K562 treated with DMSO at 1 percent for 48 hours (cell line): ENCODE measurements around the gene ZBTB39. TPM values are rescaled to one million over a fixed set of nuclear protein-coding genes. Genes with fewer than 3 reads are reported as not detected.

ENCODE experiments used
- total RNA-seq: library from RNA; unstranded; fragments of 300-600 nt; gene quantifications from 2 replicates; pipeline ENCODE4 v1.2.3, GENCODE V29; 2022; ENCODE audit warnings: low replicate concordance; ENCODE audit errors: extremely low read depth

Gene ZBTB39
- not detected in 2 replicates for total RNA-seq

GRCh38 chr12:57005980-57006808 lies at the start of gene ZBTB39:
Gene ZBTB39 (minus strand): TSS chr12:57006546. CDS start chr12:57004917, 1,629 bp downstream.

GRCh38 chr12:57049890-57050289 lies 43.5 kb upstream of the ZBTB39 start, which contains the start of gene MYO1A:
Gene MYO1A (minus strand): TSS chr12:57050129. CDS start chr12:57048323, 1,806 bp downstream.

GRCh38 chr12:57016348-57016747 lies 10.0 kb upstream of the ZBTB39 start, which contains the start of gene TAC3:
Gene TAC3 (minus strand): TSS chr12:57016529. CDS start chr12:57015797, 732 bp downstream.

DNA sequence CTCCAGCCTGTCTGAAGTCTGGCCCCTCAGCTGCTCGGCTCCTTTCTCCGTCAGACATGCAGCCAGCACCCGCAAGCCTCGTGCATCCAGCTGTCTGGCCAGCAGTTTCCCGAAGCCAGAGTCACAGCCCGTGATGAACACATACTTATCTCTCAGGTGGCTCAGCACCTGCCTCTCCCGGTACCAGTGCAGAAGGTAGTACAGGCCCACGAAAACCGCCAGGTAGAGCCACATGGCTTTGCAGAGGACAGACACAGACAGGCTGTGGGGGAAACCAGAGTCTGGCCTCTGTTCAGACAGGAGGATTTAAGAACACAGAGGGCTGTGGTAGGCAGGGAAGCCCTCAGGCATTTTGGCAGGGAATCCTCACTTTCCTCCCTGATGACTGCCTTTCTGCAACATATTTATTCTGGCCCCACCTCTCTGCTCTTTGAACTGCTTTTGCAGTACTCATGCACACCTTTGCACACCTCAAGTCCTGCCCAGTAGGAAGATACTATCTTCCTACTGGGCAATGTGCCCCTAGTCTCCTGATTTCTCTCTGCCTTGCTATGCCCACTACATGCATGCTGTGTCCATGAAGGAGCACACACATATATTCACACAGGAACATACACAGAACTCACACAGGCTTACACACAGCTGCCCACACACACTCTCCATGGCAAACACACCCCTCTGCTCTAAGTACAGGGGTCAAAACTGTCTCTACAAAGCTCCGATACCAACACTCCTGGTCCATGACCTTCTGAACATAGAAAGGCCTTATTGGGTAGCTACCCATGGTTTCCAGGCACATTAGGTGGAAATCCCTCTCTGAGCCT lies 48.9 kb downstream of the ZBTB39 start, which contains the start of gene RDH16:
Gene RDH16, minus strand, starts transcription at position 380 of the 824 bp plus-strand sequence. Its CDS starts 146 bp downstream, at position 234.

Other genes starting within 250 kb of the ZBTB39 start
- not detected in 2 replicates for gene HSD17B6, start 243.2 kb downstream of the ZBTB39 start, total RNA-seq
- gene SDR9C7, start 72.1 kb downstream of the ZBTB39 start, total RNA-seq, result not detected in 2 replicates
- not detected in 2 replicates for gene RDH16, start 48.9 kb downstream of the ZBTB39 start, total RNA-seq
- gene TAC3, start 10.0 kb upstream of the ZBTB39 start, total RNA-seq, result not detected in 2 replicates
- gene MYO1A, start 43.6 kb upstream of the ZBTB39 start, total RNA-seq, result not detected in 2 replicates
- gene NEMP1, start 72.2 kb upstream of the ZBTB39 start, total RNA-seq, result not detected in 2 replicates
- gene NAB2, start 82.6 kb upstream of the ZBTB39 start, total RNA-seq, result not detected in 2 replicates
- not detected in 2 replicates for gene STAT6, start 104.8 kb upstream of the ZBTB39 start, total RNA-seq
- not detected in 2 replicates for gene LRP1, start 121.9 kb upstream of the ZBTB39 start, total RNA-seq
- not detected in 2 replicates for gene LRP1-AS, start 141.1 kb upstream of the ZBTB39 start, total RNA-seq
- gene NXPH4, start 210.2 kb upstream of the ZBTB39 start, total RNA-seq, result not detected in 2 replicates
- gene SHMT2, start 223.2 kb upstream of the ZBTB39 start, total RNA-seq, result not detected in 2 replicates
- not detected in 2 replicates for gene STAC3, start 244.6 kb upstream of the ZBTB39 start, total RNA-seq